Uterus (tissue), 4 donors: ENCODE data around the gene TGFBR1. TPM values are rescaled to one million over a fixed set of nuclear protein-coding genes. Genes with fewer than 3 reads are reported as not detected.

Experiments used
- DNase-seq, 2 donors: peaks; one replicate each; pipeline ENCODE4 v3.0.0-alpha.2; 2019 to 2020
- H3K27ac ChIP-seq, 2 donors: fragments of 200-600 bp; sonication (generic); 1 replicate in 1 of 2; 2 replicates in 1 of 2; pipeline ENCODE4 v1.5.1; 2016 to 2018
- H3K27me3 ChIP-seq, 2 donors: fragments of 200-600 bp; sonication (generic); one replicate each; pipeline ENCODE4 v1.5.1; 2018 to 2019; ENCODE audit warnings: control low read depth in 1 of 2
- H3K36me3 ChIP-seq, 2 donors: fragments of 200-600 bp; sonication (generic); one replicate each; pipeline ENCODE4 v1.5.1; 2019; ENCODE audit warnings: control low read depth in 1 of 2
- H3K4me1 ChIP-seq, 2 donors: fragments of 200-600 bp; sonication (generic); one replicate each; pipeline ENCODE4 v1.5.1; 2018 to 2019; ENCODE audit warnings: control low read depth in 1 of 2
- H3K4me3 ChIP-seq, 2 donors: fragments of 200-600 bp; sonication (generic); 1 replicate in 1 of 2; 2 replicates in 1 of 2; pipeline ENCODE4 v1.5.1; 2018 to 2019; ENCODE audit warnings: mild to moderate bottlenecking in 1 of 2
- H3K9me3 ChIP-seq, 2 donors: fragments of 200-600 bp; sonication (generic); one replicate each; pipeline ENCODE4 v1.5.1; 2019; ENCODE audit warnings: control low read depth in 1 of 2
- CTCF ChIP-seq, 4 experiments: fragments of 200-600 bp in 2 of 4; fragments of 450-650 bp in 2 of 4; sonication (generic) in 2 of 4; IDR thresholded peaks; one replicate each; pipeline ENCODE4 v1.5.1; 2016 to 2019; ENCODE audit warnings: antibody characterized with exemption in 4 of 4, mild to moderate bottlenecking in 2 of 4, moderate library complexity in 1 of 4
- POLR2A ChIP-seq, 2 donors: fragments of 450-650 bp; IDR thresholded peaks; one replicate each; pipeline ENCODE4 v1.6.1; 2016; ENCODE audit warnings: antibody characterized with exemption in 2 of 2, mild to moderate bottlenecking in 1 of 2, moderate library complexity in 1 of 2
- intact Hi-C: fragments of 100-400 bp; cut with DNase I; formaldehyde crosslinking; loops from one replicate; pipeline ENCODE4 v1.15.1; 2023; ENCODE audit warnings: low total_unique reads
- total RNA-seq, 4 donors: library from RNA; depleted of rRNA in 3 of 4; stranded (reverse); fragments of >200 nt in 3 of 4; gene quantifications; one replicate each; pipeline versions ENCODE4 v1.1.0 to v1.2.4, GENCODE V29; 2014 to 2023
- donor health status: DM: yes; HTN: yes; CAD: no.

TGFBR1 gene
- total RNA-seq, 4 donors from 2014 or later, result 27.1 to 101 (median 41.3) TPM

DNA sequence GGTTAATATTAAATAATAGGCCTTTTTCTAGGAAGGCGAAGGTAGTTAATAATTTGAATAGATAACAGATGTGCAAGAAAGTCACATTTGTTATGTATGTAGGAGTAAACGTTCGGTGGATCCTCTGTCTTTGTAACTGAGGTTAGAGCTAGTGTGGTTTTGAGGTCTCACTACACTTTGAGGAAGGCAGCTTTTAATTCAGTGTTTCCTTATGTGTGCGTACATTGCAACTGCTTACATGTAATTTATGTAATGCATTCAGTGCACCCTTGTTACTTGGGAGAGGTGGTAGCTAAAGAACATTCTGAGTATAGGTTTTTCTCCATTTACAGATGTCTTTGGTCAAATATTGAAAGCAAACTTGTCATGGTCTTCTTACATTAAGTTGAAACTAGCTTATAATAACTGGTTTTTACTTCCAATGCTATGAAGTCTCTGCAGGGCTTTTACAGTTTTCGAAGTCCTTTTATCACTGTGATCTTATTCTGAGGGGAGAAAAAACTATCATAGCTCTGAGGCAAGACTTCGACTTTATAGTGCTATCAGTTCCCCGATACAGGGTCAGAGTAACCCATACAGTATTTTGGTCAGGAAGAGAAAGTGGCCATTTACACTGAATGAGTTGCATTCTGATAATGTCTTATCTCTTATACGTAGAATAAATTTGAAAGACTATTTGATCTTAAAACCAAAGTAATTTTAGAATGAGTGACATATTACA, 45.7 kb downstream of the TGFBR1 start:
- H3K27ac ChIP-seq, result no peak overlapping the region
- no peaks in the 10 kb centered on the region for H3K4me1 ChIP-seq
- H3K27me3 ChIP-seq, result no peaks in the 10 kb centered on the region
- intact Hi-C loops, result no loop called here
- no peak for TF ChIP-seq POLR2A (IDR thresholded peaks at IDR 0.05)
- no peaks in the 10 kb centered on the region for H3K36me3 ChIP-seq
- no peak for DNase-seq
- no peaks in the 10 kb centered on the region for H3K9me3 ChIP-seq
- no peak overlapping the region for H3K4me3 ChIP-seq

DNA sequence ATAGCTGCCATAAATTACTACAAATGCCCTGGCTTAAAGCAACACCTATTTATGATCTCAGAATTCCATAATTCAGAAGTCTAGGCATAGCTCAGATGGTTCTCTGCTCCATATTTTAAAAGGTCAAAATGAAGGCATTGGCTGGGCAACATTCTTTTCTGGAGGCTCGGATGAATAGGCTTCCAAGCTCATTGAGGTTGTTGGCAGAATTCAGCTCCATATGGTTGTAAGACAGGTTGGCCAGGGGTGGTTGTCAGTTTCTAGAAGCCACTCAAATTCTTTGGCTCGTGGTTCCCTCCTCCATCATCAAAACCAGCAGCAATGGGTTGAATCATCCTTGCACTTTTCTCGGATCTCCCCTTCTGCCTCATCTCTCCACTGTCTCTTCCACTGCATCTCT, 49.4 kb downstream of the TGFBR1 start:
- TF ChIP-seq CTCF (IDR thresholded peaks at IDR 0.05) (no peak), POLR2A (IDR thresholded peaks at IDR 0.05) (no peak)
- DNase-seq, result no peak
- H3K9me3 ChIP-seq, result no peaks in the 10 kb centered on the region
- H3K4me1 ChIP-seq, result no peaks in the 10 kb centered on the region
- H3K27me3 ChIP-seq, result no peaks in the 10 kb centered on the region
- no peak overlapping the region for H3K27ac ChIP-seq
- intact Hi-C loops, result no loop called here
- no peaks in the 10 kb centered on the region for H3K36me3 ChIP-seq
- no peak overlapping the region for H3K4me3 ChIP-seq

DNA sequence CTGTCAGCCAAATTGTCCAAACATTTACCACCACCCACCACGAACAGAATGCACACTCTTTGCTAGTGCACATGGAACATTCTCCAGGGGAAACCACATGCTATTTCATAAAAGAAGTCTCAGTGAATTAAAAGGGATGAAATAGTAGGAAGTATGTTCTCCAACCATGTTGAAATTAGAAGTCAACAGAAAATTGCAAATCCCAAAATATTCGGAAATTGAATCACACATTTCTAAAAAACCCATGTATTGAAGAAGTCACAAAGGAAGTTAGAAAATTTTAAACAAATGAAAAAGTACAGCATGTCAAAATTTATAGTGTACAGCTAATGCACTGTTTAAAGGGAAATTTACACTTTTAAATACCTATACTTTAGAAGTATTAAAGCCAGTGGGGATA, 50.8 kb downstream of the TGFBR1 start:
- no peaks in the 10 kb centered on the region for H3K4me1 ChIP-seq

DNA sequence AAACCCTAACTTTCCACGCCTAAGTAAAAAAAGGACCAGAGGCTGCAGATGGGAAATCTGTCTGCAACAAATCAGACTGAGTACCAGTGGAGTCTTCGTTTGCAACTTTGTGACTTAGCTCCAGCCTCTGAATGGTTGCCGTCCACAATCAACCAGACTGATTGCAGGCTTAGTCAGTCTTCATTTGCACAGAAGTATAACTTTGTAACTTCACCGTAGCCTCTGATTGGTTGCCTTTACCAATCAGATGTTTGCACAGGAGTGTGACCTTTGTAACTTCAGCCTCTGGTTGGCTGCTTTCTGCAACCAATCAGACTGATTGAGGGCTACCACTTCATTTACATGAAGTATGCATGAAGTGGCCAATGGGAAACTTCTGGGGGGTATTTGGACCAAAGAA, 53.7 kb downstream of the TGFBR1 start:
- Histone ChIP-seq H3K27ac (no peak overlapping the region), H3K4me3 (no peak overlapping the region), H3K9me3 (no peaks in the 10 kb centered on the region), H3K36me3 (no peaks in the 10 kb centered on the region), H3K4me1 (no peaks in the 10 kb centered on the region), H3K27me3 (no peaks in the 10 kb centered on the region)
- intact Hi-C loops, result no loop called here
- TF ChIP-seq POLR2A (IDR thresholded peaks at IDR 0.05), result no peak
- no peak for TF ChIP-seq CTCF (IDR thresholded peaks at IDR 0.05)
- DNase-seq, result no peak

More for the DNA sequence above, 50.8 kb downstream of the TGFBR1 start:
- intact Hi-C loops, result no loop called here
- Histone ChIP-seq H3K36me3 (no peaks in the 10 kb centered on the region), H3K9me3 (no peaks in the 10 kb centered on the region), H3K4me3 (no peak overlapping the region), H3K27ac (no peak overlapping the region), H3K27me3 (no peaks in the 10 kb centered on the region)
- no peak for TF ChIP-seq CTCF (IDR thresholded peaks at IDR 0.05)
- TF ChIP-seq POLR2A (IDR thresholded peaks at IDR 0.05), result no peak
- no peak for DNase-seq

- H3K4me3 ChIP-seq, result no peak overlapping the region
- TF ChIP-seq CTCF (IDR thresholded peaks at IDR 0.05) (no peak), POLR2A (IDR thresholded peaks at IDR 0.05) (no peak)
- no peak overlapping the region for H3K27ac ChIP-seq
- no peak for DNase-seq
- no peaks in the 10 kb centered on the region for H3K9me3 ChIP-seq
- no peaks in the 10 kb centered on the region for H3K36me3 ChIP-seq
- intact Hi-C loops, result no loop called here
- no peaks in the 10 kb centered on the region for H3K4me1 ChIP-seq
- H3K27me3 ChIP-seq, result no peaks in the 10 kb centered on the region
These were observed 55.3 kb downstream of the TGFBR1 start for GRCh38 chr9:99160173-99160572.
